ENCODE measurements around the gene EFCAB9.

DNA sequence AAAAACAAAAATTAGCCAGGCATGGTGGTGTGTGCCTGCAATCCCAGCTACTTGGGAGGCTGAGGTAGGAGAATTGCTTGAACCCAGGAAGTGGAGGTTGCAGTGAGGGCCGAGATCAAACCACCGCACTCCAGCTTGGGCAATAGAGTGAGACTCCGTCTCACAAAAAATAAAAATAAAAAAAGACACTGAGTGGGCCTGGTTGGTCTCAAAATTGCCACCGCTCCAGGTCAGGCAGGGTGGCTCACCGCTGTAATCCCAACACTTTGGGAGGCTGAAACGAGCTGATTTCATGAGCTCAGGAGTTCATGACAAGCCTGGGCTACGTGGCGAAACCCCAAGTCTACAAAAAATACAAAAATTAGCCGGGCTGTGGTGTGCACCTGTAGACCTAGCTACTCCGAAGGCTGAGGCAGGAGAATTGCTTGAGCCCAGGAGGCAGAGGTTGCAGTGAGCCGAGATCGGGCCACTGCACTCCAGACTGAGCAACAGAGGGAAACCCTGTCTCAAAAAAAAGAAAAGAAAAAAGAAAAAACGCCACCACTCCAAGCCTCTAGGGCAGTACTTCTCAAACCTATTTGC lies 7.8 kb upstream of the EFCAB9 start:
- TF ChIP-seq POLR2A (IDR thresholded peaks at IDR 0.05; ENCODE audit: low read depth, low read length): no peak
- TF ChIP-seq TAF1 (IDR thresholded peaks at IDR 0.05; ENCODE audit: low read depth, low read length): no peak
- no peak for TF ChIP-seq POLR2AphosphoS5 (IDR thresholded peaks at IDR 0.05; ENCODE audit: low read depth, low read length)
- TF ChIP-seq SPI1 (IDR thresholded peaks at IDR 0.05; ENCODE audit: low read depth, low read length): no peak
- TF ChIP-seq PAX5 (IDR thresholded peaks at IDR 0.05; ENCODE audit: insufficient read depth, low read length, severe bottlenecking): no peak
